GM19324 (cell line): ENCODE data around the gene EGFL8.
A peak's percentile ranks its signal among the peaks of the same experiment; 100 is the strongest.

Experiments
- ATAC-seq: cut with Tn5 transposase; IDR thresholded peaks from one replicate; pipeline ENCODE4 v1.9.1; 2021; ENCODE audit warnings: mild to moderate bottlenecking, moderate library complexity; ENCODE audit not compliant: unreplicated experiment, low FRiP score

EGFL8 gene

GRCh38 chr6:32146287-32146686, 18.1 kb upstream of the EGFL8 start:
- ATAC-seq: no peak

GRCh38 chr6:32146687-32147086, 17.7 kb upstream of the EGFL8 start:
- ATAC-seq: no peak

- ATAC-seq: no peak
These were observed 16.8 kb upstream of the EGFL8 start for GRCh38 chr6:32147401-32148132.

- no peak for ATAC-seq
These were observed 15.9 kb upstream of the EGFL8 start for GRCh38 chr6:32148289-32149091.

GRCh38 chr6:32149092-32149755, 15.2 kb upstream of the EGFL8 start:
- no peak for ATAC-seq

- no peak for ATAC-seq
These were observed 14.2 kb upstream of the EGFL8 start for GRCh38 chr6:32149932-32150870.

- ATAC-seq: no peak
These were observed 13.1 kb upstream of the EGFL8 start for GRCh38 chr6:32151181-32151862.

- ATAC-seq: no peak
These were observed 12.3 kb upstream of the EGFL8 start, which contains the start of gene PRRT1 for GRCh38 chr6:32151863-32152768. TSS of gene PRRT1 (minus strand) at chr6:32151939. CDS start at chr6:32151827, 112 bp downstream.

- ATAC-seq: no peak
These were observed 11.4 kb upstream of the EGFL8 start for GRCh38 chr6:32152769-32153563.

GRCh38 chr6:32153564-32154513, 10.6 kb upstream of the EGFL8 start, which contains the start of gene PPT2:
TSS of gene PPT2 (plus strand) at chr6:32154141. CDS start at chr6:32154595, 454 bp downstream.
- peak; percentile 13 for ATAC-seq

- peak; percentile 66 for ATAC-seq
These were observed 9.8 kb upstream of the EGFL8 start for GRCh38 chr6:32154514-32155161.

GRCh38 chr6:32156891-32157290, 7.5 kb upstream of the EGFL8 start:
- ATAC-seq: no peak

- ATAC-seq: no peak
These were observed 6.3 kb upstream of the EGFL8 start for GRCh38 chr6:32158052-32158451.

- ATAC-seq: no peak
These were observed 686 bp upstream of the EGFL8 start for GRCh38 chr6:32163559-32164258.

- no peak for ATAC-seq
These were observed 2.1 kb downstream of the EGFL8 start for GRCh38 chr6:32166411-32167061.
